Measurements from ENCODE around the gene ABCA5.
A peak's percentile ranks its signal among the peaks of the same experiment; 100 is the strongest.
"Not testable (repeated sequence)": the region's sequence is repeated elsewhere in the genome, so short reads cannot be mapped to it uniquely, and the experiment has no call there.

The ABCA5 gene

DNA sequence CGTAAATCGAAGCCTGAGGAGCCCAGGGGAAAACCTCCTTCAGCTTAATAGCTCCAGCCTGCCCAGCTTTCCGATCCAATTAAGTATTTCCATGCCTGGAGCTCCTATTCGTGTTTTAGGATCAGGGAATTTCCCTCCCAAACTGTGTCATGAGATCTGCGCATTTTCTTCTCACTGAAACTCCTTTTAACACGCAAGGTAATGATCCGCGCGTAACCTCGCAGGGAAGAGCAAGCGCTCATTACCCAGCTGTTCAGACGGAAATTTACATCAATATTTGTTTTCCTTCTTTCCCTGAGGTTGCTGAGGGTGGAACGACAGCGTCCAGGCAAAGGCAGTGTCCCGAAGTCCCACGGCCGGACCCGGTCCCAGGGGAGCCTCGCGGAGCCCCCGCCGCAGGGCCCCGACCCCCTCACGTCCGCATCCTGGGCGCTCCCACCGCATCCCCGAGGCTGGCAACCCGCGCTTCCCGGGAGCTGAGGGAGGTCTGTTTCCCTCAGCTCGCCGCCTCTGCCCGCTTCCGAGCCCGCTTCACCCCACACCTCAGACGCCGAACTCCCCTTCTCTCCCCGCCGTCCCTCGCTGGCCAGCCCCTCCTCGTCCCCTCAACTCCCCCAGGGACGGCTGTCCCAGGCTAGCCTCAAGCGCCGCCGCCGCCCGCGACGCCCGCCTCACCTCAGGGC lies 415 bp downstream of the ABCA5 start:
- no peak for DNase-seq

GRCh38 chr17:69325518-69326376 lies 1.2 kb downstream of the ABCA5 start:
- DNase-seq, result peak; percentile 8

- DNase-seq, result no peak
Measured at GRCh38 chr17:69323806-69324205, 3.1 kb downstream of the ABCA5 start.

DNA sequence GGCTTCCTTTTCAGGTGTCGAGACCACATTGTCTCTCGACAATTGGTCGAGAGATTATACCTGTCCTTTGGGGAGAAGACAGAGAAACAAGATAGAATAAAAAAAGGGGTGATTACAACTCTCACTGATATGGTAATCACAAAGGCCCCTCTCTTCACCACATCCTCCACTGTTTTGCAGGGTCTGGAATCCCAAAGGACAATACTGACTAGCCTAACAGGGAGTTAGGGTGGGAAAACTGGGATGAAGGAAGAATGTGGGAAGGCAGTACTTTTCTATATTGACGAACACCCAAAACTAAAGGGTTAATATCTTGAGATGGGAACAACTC lies 6.1 kb downstream of the ABCA5 start:
- no peak for DNase-seq

- DNase-seq, result no peak
Measured at GRCh38 chr17:69320210-69320907, 6.6 kb downstream of the ABCA5 start.

GRCh38 chr17:69317625-69318024 lies 9.3 kb downstream of the ABCA5 start:
- DNase-seq, result no peak

- peak; percentile 20 for DNase-seq
Measured at GRCh38 chr17:69314246-69315065, 12.5 kb downstream of the ABCA5 start.

DNA sequence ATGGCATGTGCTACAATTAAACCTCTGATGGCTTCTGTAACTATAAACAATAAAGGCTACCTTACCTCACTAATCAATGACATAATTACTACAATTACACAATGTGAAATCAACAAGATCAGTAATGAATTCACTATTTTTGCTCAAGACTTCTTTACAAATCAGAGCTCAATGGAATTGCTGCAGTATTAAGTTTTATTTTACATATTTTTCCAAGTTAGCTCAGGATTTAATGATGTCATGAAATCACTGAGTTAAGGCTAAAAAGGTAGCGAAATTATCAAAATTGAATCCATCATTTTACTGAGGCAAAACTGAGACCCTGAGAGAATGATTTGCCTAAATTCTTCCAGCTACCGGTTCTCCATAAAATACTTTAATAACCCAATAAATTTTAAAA lies 21.8 kb downstream of the ABCA5 start:
- no peak for DNase-seq

DNA sequence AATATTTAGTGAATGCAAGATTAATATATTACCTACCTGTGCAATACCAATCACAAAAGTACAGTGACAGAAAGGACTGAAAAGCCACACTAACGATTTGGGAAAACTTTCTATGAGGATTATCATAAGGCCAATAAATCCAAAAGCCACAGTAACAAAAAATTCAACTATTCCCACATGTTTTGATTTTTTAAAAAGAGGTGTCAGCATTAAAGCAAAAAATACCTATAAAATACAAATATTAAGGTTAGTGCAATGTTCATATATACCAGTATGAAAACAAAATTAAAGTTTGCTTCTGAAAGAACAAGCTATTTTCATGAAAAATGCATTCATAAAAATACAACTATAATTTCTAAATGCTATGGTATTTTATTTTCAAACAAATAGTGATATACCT lies 24.3 kb downstream of the ABCA5 start:
- no peak for DNase-seq

- no peak for DNase-seq
Measured at GRCh38 chr17:69300222-69300621, 26.7 kb downstream of the ABCA5 start.

GRCh38 chr17:69298120-69298722 lies 28.7 kb downstream of the ABCA5 start:
- not testable (repeated sequence) for DNase-seq

DNA sequence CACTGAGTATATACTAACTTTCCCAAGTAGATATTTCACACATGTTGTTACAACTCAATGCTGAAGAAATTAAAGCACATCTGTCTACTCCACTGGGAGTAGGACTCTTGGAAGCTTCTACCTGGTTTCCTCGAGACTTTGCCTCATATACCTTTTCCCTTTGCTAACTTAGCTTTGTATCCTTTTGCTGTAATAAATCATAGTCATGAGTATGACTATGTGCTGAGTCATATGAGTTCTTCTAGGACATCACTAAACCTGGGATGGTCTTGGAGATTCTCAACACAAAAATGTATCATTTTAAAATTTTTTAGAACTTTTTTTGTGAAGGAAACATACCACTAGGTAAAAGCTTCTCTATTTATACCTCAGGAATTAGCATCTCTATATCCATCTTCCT lies 39.8 kb downstream of the ABCA5 start:
- DNase-seq, result no peak

DNA sequence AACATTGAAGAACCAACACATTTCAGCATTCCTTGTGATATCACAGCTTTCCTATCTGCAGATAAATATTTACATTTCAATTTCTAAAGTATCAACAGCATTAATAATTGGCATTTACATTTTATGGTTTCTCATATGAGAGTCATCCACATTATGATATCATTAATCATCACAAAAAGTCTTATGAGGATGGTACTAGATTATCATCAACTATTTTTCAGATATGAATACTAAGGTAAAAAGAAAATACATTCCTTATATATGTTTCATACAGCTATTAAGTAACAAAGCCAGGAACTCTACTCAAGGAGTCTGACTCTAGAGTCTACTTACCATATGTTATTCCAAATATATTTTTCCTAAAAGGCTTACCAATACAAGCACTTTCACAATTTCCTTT lies 40.7 kb downstream of the ABCA5 start:
- DNase-seq, result no peak

DNA sequence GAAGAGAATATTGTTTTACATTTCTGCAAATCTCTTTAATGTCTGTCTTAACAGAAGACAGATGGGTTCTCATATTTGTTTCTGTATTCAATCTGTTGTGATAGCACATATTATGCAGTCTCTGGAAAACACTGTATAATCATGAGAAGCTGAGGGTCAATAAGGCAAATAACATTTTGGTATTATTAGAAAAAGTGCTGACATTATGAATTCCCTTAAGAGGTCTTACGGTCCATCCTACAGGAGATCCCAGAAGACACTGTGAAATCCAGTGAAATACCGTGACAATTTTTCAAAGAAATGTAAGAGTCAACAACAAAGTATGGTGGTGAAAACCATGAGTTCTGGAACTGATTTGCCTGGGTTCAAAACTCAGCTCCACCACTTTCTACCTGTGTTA lies 42.3 kb downstream of the ABCA5 start:
- DNase-seq, result no peak

DNA sequence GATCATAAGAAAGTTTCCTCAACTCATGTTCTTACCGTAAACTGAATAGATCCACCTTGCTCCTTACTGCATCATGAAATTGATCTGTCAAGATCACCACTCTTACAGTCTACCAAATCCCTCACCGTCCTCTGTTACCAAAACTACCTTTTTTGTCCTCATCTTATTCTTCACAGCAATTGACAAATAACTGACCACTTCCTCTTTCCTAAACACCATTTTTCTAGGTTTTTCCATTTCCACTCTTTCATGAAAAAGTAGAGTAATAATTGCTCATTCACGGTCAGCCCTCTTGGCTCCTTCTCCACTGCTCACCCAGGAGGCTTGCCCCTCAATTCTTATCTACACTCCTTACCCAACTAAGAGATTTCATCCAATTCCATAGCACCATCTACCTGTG lies 44.9 kb downstream of the ABCA5 start:
- DNase-seq, result no peak

DNA sequence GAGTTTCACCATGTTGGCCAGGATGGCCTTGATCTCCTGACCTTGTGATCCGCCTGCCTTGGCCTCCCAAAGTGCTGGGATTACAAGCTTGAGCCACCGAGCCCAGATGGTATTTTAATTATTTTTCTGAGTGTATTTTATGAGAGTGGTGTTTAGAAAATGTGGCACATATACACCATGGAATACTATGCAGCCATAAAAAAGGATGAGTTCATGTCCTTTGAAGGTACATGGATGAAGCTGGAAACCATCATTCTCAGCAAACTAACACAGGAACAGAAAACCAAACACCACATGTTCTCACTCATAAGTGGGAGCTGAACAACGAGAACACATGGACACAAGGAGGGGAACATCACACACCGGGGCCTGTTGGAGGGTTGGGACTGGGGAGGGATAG lies 50.7 kb downstream of the ABCA5 start:
- DNase-seq, result not testable (repeated sequence)

DNA sequence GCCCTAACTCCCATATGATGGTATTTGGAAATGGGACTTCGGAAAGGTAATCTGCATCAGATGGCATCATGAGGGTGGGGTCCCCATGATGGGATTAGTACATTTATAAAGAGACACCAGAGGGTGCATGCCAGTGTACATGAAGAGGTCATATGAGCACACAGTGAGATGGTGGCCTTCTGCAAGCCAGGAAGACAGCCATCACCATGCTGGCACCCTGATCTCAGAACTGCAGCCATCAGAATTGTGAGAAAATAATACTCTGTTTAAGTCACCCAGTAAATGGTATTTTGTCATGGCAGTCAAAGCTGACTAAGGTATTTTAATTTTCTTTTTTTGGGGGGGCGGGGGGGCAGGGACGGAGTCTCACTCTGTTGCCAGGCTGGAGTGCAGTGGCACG lies 51.2 kb downstream of the ABCA5 start:
- DNase-seq, result no peak

DNA sequence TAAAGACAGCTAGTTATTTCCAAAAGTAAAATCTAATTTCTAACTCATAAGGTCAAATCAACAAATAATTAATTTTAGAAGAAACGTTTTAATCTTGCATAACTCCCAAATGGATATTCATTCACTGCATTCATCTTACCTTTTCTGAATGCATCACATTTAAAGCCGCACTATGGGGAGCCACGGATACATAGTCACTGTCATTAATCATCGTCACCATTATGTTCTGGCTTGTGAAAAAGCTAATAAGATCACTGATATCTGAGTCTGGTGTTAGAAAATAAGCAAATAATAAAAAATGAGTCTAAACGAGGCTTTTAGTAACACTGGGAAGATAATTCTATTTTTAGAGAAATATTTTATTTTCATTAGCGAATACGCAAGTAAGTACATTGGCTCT lies 55.9 kb downstream of the ABCA5 start:
- DNase-seq, result no peak

- DNase-seq, result no peak
Measured at GRCh38 chr17:69269131-69269998, 57.6 kb downstream of the ABCA5 start.

DNA sequence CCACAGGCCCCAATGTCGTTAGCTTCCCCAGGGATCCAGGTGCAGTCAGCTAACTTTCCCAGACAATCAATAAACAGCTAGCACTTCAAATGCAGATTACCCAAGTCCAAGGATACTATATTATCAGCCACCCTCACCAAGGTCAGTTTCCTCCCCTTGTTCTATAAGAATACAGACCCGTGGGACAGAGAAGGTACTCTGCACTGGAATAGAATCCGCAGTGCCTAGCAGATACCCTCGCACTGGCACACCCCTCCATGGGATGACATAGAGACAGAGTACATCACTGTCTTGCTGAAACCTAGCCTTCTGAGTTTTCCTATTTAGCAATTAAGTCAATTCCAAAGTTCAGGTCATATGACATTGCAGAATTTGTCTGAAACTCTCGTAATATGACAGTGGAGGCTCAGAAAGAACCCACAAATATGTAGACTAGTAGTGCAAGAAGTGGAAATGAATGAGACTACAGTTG lies 58.4 kb downstream of the ABCA5 start:
- DNase-seq, result no peak

DNA sequence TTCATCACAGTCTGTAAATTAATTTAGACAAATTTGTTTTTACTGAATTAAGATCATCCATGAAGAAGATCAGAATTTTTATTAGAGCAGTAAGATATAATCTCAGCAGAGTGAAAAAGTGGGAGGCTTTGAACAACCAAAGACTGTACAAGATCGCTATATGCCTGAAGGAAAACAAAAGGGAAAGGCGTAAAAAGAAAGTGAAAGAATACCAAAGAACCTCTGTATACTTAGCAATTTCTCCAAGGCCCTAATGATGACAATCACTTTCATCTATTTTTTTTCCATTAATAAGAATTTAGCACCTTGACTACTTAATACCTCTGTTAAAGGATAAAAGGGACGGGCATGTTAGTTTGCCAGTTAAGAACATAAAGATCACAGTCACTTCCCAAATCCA lies 59.7 kb downstream of the ABCA5 start:
- DNase-seq, result no peak

Measured in midbrain (tissue), 1 donor.